ENCODE results near the gene MYT1. TPM values are rescaled to one million over a fixed set of nuclear protein-coding genes. Genes with fewer than 3 reads are reported as not detected.
A peak's percentile ranks its signal among the peaks of the same experiment; 100 is the strongest.

Gene MYT1
- total and polyA plus RNA-seq, 2 of the 13 experiments (the other 11 are each of a cell fraction or from before 2014, with no cell fraction given): 0.58 to 2.5 TPM

DNA sequence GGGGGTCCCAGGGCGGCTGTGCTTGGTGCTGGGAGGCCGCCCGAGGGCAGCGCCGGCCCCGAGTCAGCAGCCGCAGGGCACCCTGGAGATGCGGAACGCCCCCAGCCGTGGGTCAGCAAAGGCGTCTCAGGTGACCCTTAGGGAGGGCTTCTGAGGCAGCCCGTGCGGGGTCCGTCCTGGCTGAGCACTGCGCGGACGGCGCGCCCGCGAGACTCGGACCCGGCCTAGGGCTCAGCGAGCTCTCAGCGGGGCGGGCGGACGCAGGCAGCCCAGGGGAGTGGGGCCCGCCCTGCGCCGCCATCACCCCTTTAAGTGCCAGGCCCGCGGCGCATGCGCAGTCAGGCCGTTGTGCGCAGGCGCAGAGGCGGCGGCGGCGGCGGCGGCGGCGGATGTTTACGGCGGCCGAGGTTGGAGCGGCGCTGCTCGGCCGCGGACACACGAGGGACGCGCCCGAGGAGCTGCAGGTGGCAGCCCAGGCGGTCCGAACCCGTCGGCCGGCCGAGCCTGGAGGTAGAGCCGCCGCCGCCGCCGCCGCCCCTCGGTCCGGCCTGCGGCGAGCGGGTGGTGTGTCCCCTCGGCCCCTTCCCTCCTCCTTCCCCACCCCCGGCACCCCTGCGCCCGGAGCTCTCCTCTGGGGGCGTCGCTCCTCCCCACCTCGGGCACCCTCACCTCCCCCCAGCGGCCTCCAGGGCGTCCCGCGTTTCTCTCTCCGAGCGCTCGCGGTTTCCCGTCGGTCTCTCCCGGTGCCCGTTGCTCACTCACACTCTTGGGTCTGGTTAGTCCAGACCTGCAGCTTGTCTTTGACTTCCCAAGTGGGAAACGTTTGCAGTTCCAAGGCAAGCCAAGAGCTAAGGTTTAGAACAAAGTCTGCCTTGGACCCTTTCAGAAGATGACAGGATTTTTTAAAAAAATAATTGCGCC, 91.4 kb downstream of the MYT1 start, which contains the start of gene PCMTD2 (continued):
- TF ChIP-seq ARID5B (CRISPR knock-in tag; IDR thresholded peaks at IDR 0.05): peak; percentile 55; the same call in 1 of the 2 replicates
- TF ChIP-seq ZBTB7A (CRISPR knock-in tag; IDR thresholded peaks at IDR 0.05): peak; percentile 97
- TF ChIP-seq ZNF383 (CRISPR knock-in tag; IDR thresholded peaks at IDR 0.05; ENCODE audit: borderline replicate concordance): no peak
- peak; percentile 98 for TF ChIP-seq ZNF563 (CRISPR knock-in tag; IDR thresholded peaks at IDR 0.05)
- no peak for TF ChIP-seq IKZF1 (IDR thresholded peaks at IDR 0.05)
- TF ChIP-seq ZNF609 (CRISPR knock-in tag; IDR thresholded peaks at IDR 0.05; ENCODE audit: borderline replicate concordance): no peak
- TF ChIP-seq FOXJ3 (CRISPR knock-in tag; IDR thresholded peaks at IDR 0.05; ENCODE audit: borderline replicate concordance): no peak
- TF ChIP-seq DZIP1 (CRISPR knock-in tag; IDR thresholded peaks at IDR 0.05): no peak
- peak; percentile 75; the same call in 1 of the 2 replicates for TF ChIP-seq ZNF224 (CRISPR knock-in tag; IDR thresholded peaks at IDR 0.05)
- TF ChIP-seq ZNF772 (CRISPR knock-in tag; IDR thresholded peaks at IDR 0.05): peak; percentile 74

Measured in HepG2 (cell line).